Trophoblast cell (in vitro differentiated cells and primary cell): ENCODE data around the gene DNAJC16.
A peak's percentile ranks its signal among the peaks of the same experiment; 100 is the strongest.
"Not testable (repeated sequence)": the region's sequence is repeated elsewhere in the genome, so short reads cannot be mapped to it uniquely, and the experiment has no call there.

Experiments used
- DNase-seq, 2 donors: peaks; one replicate each; pipeline ENCODE4 v3.0.0-alpha.2; 2016
- H2AFZ ChIP-seq: 2 replicates; pipeline ENCODE4 v1.6.1; 2013; ENCODE audit warnings: low read length, moderate library complexity, mild to moderate bottlenecking; ENCODE audit not compliant: insufficient read depth, poor library complexity
- H2AK5ac ChIP-seq: 2 replicates; pipeline ENCODE4 v1.6.1; 2013; ENCODE audit warnings: mild to moderate bottlenecking, low read length
- H2BK120ac ChIP-seq: 2 replicates; pipeline ENCODE4 v1.6.1; 2013; ENCODE audit warnings: low read length, mild to moderate bottlenecking, moderate library complexity; ENCODE audit not compliant: insufficient read depth, poor library complexity
- H2BK12ac ChIP-seq: 2 replicates; pipeline ENCODE4 v1.6.1; 2013; ENCODE audit warnings: mild to moderate bottlenecking, low read length, moderate library complexity
- H2BK5ac ChIP-seq: 2 replicates; pipeline ENCODE4 v1.6.1; 2013; ENCODE audit warnings: low read length, low read depth, moderate library complexity, mild to moderate bottlenecking; ENCODE audit not compliant: poor library complexity
- H3K14ac ChIP-seq: 2 replicates; pipeline ENCODE4 v1.6.1; 2013; ENCODE audit warnings: mild to moderate bottlenecking, low read length
- H3K18ac ChIP-seq: 2 replicates; pipeline ENCODE4 v1.6.1; 2013; ENCODE audit warnings: mild to moderate bottlenecking, low read length
- H3K23ac ChIP-seq: 2 replicates; pipeline ENCODE4 v1.6.1; 2013; ENCODE audit warnings: low read length
- H3K27ac ChIP-seq: 2 replicates; pipeline ENCODE4 v1.5.1; 2013; ENCODE audit warnings: low read depth, mild to moderate bottlenecking, inconsistent platforms, low read length, moderate library complexity
- H3K27me3 ChIP-seq: 2 replicates; pipeline ENCODE4 v1.6.1; 2013; ENCODE audit warnings: inconsistent platforms, mild to moderate bottlenecking, low read length, moderate library complexity; ENCODE audit not compliant: insufficient read depth
- H3K36me3 ChIP-seq, 2 experiments: 1 replicate in 1 of 2; 2 replicates in 1 of 2; pipeline ENCODE4 v1.6.1; 2013; ENCODE audit warnings: low read length in 2 of 2, mild to moderate bottlenecking in 2 of 2, moderate library complexity in 1 of 2; ENCODE audit not compliant: insufficient read depth in 2 of 2, control insufficient read depth in 1 of 2
- H3K4ac ChIP-seq: 2 replicates; pipeline ENCODE4 v1.6.1; 2013; ENCODE audit warnings: low read depth, mild to moderate bottlenecking, low read length, moderate library complexity
- H3K4me1 ChIP-seq, 2 experiments: 1 replicate in 1 of 2; 2 replicates in 1 of 2; pipeline ENCODE4 v1.6.1; 2013; ENCODE audit warnings: low read length in 2 of 2, mild to moderate bottlenecking in 2 of 2, moderate library complexity in 1 of 2; ENCODE audit not compliant: insufficient read depth in 2 of 2, control insufficient read depth in 1 of 2
- H3K4me2 ChIP-seq: 2 replicates; pipeline ENCODE4 v1.6.1; 2013; ENCODE audit warnings: inconsistent platforms, mild to moderate bottlenecking, low read length, moderate library complexity
- H3K4me3 ChIP-seq: 2 replicates; pipeline ENCODE4 v1.5.1; 2013; ENCODE audit warnings: mild to moderate bottlenecking, low read depth, low read length, inconsistent platforms
- H3K79me1 ChIP-seq: one replicate; pipeline ENCODE4 v1.6.1; 2013; ENCODE audit warnings: low read length
- H3K79me2 ChIP-seq: 2 replicates; pipeline ENCODE4 v1.6.1; 2013; ENCODE audit warnings: low read length, mild to moderate bottlenecking; ENCODE audit not compliant: control insufficient read depth, insufficient read depth, poor library complexity
- H3K9ac ChIP-seq: 2 replicates; pipeline ENCODE4 v1.6.1; 2013; ENCODE audit warnings: mild to moderate bottlenecking, low read length
- H3K9me3 ChIP-seq: 2 replicates; pipeline ENCODE4 v1.6.1; 2013; ENCODE audit warnings: low read depth, mild to moderate bottlenecking, control low read depth, inconsistent platforms, low read length; ENCODE audit not compliant: insufficient read depth
- H4K12ac ChIP-seq: 2 replicates; pipeline ENCODE4 v1.6.1; 2013; ENCODE audit warnings: low read depth, mild to moderate bottlenecking, low read length, moderate library complexity
- H4K8ac ChIP-seq: 2 replicates; pipeline ENCODE4 v1.6.1; 2013; ENCODE audit warnings: low read depth, mild to moderate bottlenecking, low read length, moderate library complexity
- H4K91ac ChIP-seq: one replicate; pipeline ENCODE4 v1.6.1; 2013; ENCODE audit warnings: low read depth, mild to moderate bottlenecking, low read length, moderate library complexity
- WGBS: extraction: QIAGEN DNeasy Blood & Tissue Kit; methylation state at CpG from one replicate; pipeline ENCODE4 v1.1.7; 2013; ENCODE audit warnings: missing lambda C conversion rate; ENCODE audit not compliant: insufficient read length, insufficient coverage; ENCODE audit errors: extremely low coverage; 5-methylcytosine and 5-hydroxymethylcytosine counted together

DNAJC16 gene

DNA sequence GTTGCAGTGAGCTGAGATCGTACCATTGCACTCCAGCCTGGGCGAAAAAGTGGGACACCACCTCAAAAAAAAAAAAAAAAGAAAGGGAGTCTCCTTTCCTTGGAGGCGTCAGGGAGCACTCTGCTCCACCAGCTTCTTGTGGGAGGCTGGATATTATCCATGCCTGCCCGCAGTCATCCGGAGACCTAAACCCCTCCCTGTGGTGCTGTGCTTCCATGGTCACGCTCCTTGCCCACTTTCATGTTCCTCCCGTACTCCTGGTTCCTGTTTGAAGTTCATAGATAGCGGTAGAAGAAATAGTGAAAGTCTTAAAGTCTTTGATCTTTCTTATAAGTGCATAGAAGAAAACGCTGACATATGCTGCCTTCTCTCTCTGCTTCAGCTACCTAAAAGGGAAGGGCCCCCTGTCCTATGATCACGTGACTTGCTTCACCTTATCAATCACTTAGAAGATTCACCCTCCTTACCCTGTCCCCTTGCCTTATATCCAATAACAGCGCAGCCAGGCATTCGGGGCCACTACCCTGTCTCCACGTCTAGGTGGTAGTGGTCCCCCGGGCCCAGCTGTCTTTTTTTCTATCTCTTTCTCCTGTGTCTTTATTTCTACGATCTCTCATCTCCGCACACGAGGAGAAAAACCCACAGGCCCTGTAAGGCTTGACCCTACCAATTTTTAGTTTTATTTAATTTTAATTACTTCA is 5.3 kb upstream of the DNAJC16 start:
- not testable (repeated sequence) for H3K4me2 ChIP-seq, H3K18ac ChIP-seq, H4K91ac ChIP-seq, DNase-seq, H4K8ac ChIP-seq, H3K23ac ChIP-seq, H3K36me3 ChIP-seq, H3K27ac ChIP-seq, H4K12ac ChIP-seq, H3K79me1 ChIP-seq, H3K27me3 ChIP-seq, H3K79me2 ChIP-seq, H3K4me3 ChIP-seq, H3K4me1 ChIP-seq, H2AFZ ChIP-seq, H3K14ac ChIP-seq, H3K4ac ChIP-seq, H3K9ac ChIP-seq, H2AK5ac ChIP-seq, H3K9me3 ChIP-seq, H2BK120ac ChIP-seq, H2BK5ac ChIP-seq, H2BK12ac ChIP-seq
- no CpG with 5 or more reads among the region's 17 CpGs for WGBS

DNA sequence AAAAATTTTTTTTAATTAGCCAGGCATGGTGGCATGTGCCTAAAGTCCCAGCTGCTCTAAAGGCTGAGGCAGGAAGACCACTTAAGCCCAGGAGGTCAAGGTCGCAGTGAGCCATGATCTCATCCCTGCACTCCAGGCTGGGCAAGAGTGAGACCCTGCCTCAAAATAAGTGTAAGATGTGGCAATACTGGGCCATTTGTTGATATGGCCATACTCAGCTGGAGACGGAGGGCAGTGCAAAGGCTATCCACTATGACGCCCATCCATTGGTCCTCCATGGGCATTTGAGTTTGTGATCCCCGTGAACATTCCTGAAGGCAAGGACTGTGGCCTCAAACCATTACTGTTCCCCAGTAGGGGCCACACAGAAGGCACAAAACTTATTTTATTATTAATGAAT is 4.1 kb upstream of the DNAJC16 start:
- H3K27me3 ChIP-seq, result no peaks in the 10 kb centered on the region
- no CpG with 5 or more reads among the region's 4 CpGs for WGBS
- no peak for DNase-seq

DNA sequence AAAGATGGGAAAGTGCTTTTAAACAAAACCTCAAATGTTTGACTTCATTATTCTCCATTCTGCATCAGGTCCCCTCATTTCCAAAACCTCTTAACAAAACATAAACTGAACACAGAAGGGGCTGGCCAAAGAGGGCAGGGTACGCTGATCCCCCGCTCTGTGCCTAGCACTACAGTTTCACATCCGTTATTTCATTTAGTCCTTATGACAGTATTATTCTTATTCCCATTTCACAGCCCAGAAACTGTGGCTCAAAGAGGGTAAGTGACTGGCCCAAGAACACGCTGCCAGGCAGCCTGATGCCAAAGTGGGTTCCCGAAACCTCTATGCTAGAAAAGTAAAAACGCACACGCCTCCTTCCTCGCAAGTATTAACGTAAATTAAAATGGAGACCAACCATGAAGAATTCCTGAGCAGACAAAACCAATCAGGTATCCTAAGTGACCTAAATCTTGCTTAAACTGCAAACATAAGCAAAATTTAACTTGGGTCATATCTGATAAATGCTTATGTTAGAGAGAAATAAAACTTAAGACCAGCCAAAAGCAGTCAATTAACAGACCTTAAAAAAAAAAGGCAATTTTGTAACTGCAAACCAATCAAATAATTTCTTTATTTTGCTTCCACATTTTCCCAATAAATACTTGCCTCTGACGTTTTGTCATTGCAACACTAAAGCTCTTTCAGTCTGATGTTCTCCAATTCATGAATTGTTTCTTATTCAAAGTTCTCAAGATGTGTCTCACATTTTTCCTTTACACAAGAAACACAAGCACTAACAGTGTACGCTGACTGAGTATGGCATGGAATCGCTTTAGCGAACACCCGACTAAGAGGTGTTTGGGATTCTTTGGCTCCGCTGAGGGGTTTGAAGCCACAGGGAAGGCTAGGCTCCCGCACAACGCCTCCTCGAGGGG is 3.3 kb upstream of the DNAJC16 start:
- no peak overlapping the region for H3K9ac ChIP-seq
- H4K8ac ChIP-seq, result peak overlapping the region; percentile 81
- WGBS, result no CpG with 5 or more reads among the region's 18 CpGs
- no peak overlapping the region for H2BK120ac ChIP-seq
- peaks cover 5 to 6% of the 10 kb centered on the region in 2 experiments for H3K4me1 ChIP-seq
- no peak overlapping the region for H4K12ac ChIP-seq
- H2AFZ ChIP-seq, result peak overlapping the region; percentile 70
- peak in 1 of 2 donors; percentile 2 for DNase-seq
- no peak overlapping the region for H3K23ac ChIP-seq
- H2BK5ac ChIP-seq, result no peak overlapping the region
- peaks cover 3% of the 10 kb centered on the region for H3K79me2 ChIP-seq
- no peak overlapping the region for H2BK12ac ChIP-seq
- peak overlapping the region; percentile 85 for H3K18ac ChIP-seq
- no peak overlapping the region for H2AK5ac ChIP-seq
- H3K36me3 ChIP-seq, result no peaks in the 10 kb centered on the region
- no peaks in the 10 kb centered on the region for H3K27me3 ChIP-seq
- peak overlapping the region; percentile 91 for H3K4me3 ChIP-seq
- H4K91ac ChIP-seq, result no peak overlapping the region
- peak overlapping the region; percentile 87 for H3K14ac ChIP-seq
- peak overlapping the region; percentile 89 for H3K4me2 ChIP-seq
- H3K27ac ChIP-seq, result no peak overlapping the region
- peaks cover 11% of the 10 kb centered on the region for H3K79me1 ChIP-seq
- H3K4ac ChIP-seq, result no peak overlapping the region
- H3K9me3 ChIP-seq, result no peaks in the 10 kb centered on the region

More for the DNA sequence above, 4.1 kb upstream of the DNAJC16 start:
- H3K23ac ChIP-seq, result no peak overlapping the region
- no peak overlapping the region for H3K18ac ChIP-seq
- H3K36me3 ChIP-seq, result no peaks in the 10 kb centered on the region
- no peak overlapping the region for H3K27ac ChIP-seq
- no peak overlapping the region for H4K91ac ChIP-seq
- no peak overlapping the region for H2AK5ac ChIP-seq
- H3K4me1 ChIP-seq, result peaks cover 5 to 6% of the 10 kb centered on the region in 2 experiments
- H2BK120ac ChIP-seq, result no peak overlapping the region
- no peak overlapping the region for H2BK5ac ChIP-seq
- no peak overlapping the region for H3K4me2 ChIP-seq
- H3K14ac ChIP-seq, result no peak overlapping the region
- H3K79me2 ChIP-seq, result peaks cover 3% of the 10 kb centered on the region
- H3K9me3 ChIP-seq, result no peaks in the 10 kb centered on the region
- no peak overlapping the region for H2BK12ac ChIP-seq
- H4K8ac ChIP-seq, result no peak overlapping the region
- no peak overlapping the region for H3K4me3 ChIP-seq
- H3K4ac ChIP-seq, result no peak overlapping the region
- H2AFZ ChIP-seq, result no peak overlapping the region
- H3K9ac ChIP-seq, result no peak overlapping the region
- H3K79me1 ChIP-seq, result peaks cover 11% of the 10 kb centered on the region
- H4K12ac ChIP-seq, result no peak overlapping the region

DNA sequence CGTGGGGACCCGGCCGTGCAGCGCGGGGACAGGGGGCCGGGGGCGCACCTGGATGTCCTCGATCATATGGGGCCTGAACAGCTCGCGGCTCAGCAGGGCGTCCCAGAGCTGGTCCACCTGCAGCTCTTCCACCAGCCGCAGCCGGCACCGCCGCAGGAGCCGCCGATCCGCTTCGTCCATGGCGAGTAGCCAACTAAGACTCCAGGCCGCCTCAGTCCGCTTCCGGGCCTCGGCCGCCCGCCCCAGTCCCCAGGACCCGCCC is 2.7 kb upstream of the DNAJC16 start, which contains the start of gene CASP9:
Gene CASP9 (minus strand): TSS at position 195 of the 262 bp plus-strand sequence. CDS start 15 bp downstream, at position 180.
- no CpG with 5 or more reads among the region's 27 CpGs for WGBS
- peak within 1 kb of the TSS; percentile 78 for H2BK5ac ChIP-seq
- peaks cover 5 to 6% of the 10 kb centered on the region in 2 experiments for H3K4me1 ChIP-seq
- H3K27ac ChIP-seq, result peak within 1 kb of the TSS; percentile 87
- peak within 1 kb of the TSS; percentile 97 for H3K4me3 ChIP-seq
- H4K8ac ChIP-seq, result peak within 1 kb of the TSS; percentile 81
- H3K9me3 ChIP-seq, result no peaks in the 10 kb centered on the region
- peak within 1 kb of the TSS; percentile 85 for H4K91ac ChIP-seq
- H3K4me2 ChIP-seq, result peak within 1 kb of the TSS; percentile 91
- peak within 1 kb of the TSS; percentile 74 for H2AFZ ChIP-seq
- no peak for DNase-seq
- peak within 1 kb of the TSS; percentile 41 for H3K4ac ChIP-seq
- H3K23ac ChIP-seq, result no peak within 1 kb of the TSS
- H2AK5ac ChIP-seq, result no peak within 1 kb of the TSS
- H3K9ac ChIP-seq, result peak within 1 kb of the TSS; percentile 75
- no peaks in the 10 kb centered on the region for H3K36me3 ChIP-seq
- peaks cover 3% of the 10 kb centered on the region for H3K79me2 ChIP-seq
- peak within 1 kb of the TSS; percentile 47 for H4K12ac ChIP-seq
- H3K14ac ChIP-seq, result peak within 1 kb of the TSS; percentile 87
- peak within 1 kb of the TSS; percentile 78 for H2BK120ac ChIP-seq
- no peaks in the 10 kb centered on the region for H3K27me3 ChIP-seq
- peak within 1 kb of the TSS; percentile 50 for H2BK12ac ChIP-seq
- peak within 1 kb of the TSS; percentile 85 for H3K18ac ChIP-seq
- H3K79me1 ChIP-seq, result peaks cover 11% of the 10 kb centered on the region
